GM12864 (cell line): ENCODE data around the gene WIPI1.
"Not testable (repeated sequence)": the region's sequence is repeated elsewhere in the genome, so short reads cannot be mapped to it uniquely, and the experiment has no call there.

Experiments
- DNase-seq: peaks from one replicate; pipeline ENCODE4 v3.0.0-alpha.2; 2011; ENCODE audit warnings: low read depth
- H3K4me3 ChIP-seq: 2 replicates; pipeline ENCODE4 v1.5.1; 2011; ENCODE audit warnings: mild to moderate bottlenecking, low read depth, low read length, control low read depth
- CTCF ChIP-seq: IDR thresholded peaks from 2 replicates; pipeline ENCODE4 v1.5.1; 2011; ENCODE audit warnings: low read depth, mild to moderate bottlenecking, moderate library complexity, low read length, control low read depth, inconsistent platforms; ENCODE audit errors: missing control alignments

WIPI1 gene

GRCh38 chr17:68381076-68381900, 76.0 kb downstream of the WIPI1 start:
- DNase-seq, result no peak
- no peak for TF ChIP-seq CTCF

GRCh38 chr17:68379692-68380677, 77.3 kb downstream of the WIPI1 start:
- TF ChIP-seq CTCF, result no peak

More at GRCh38 chr17:68381076-68381900, 76.0 kb downstream of the WIPI1 start:
- H3K4me3 ChIP-seq, result no peak overlapping the region

GRCh38 chr17:68379177-68379510, 78.2 kb downstream of the WIPI1 start:
- DNase-seq, result no peak
- no peak overlapping the region for H3K4me3 ChIP-seq
- no peak for TF ChIP-seq CTCF

More at GRCh38 chr17:68379692-68380677, 77.3 kb downstream of the WIPI1 start:
- DNase-seq, result no peak
- no peak overlapping the region for H3K4me3 ChIP-seq

GRCh38 chr17:68378268-68379176, 78.8 kb downstream of the WIPI1 start:
- H3K4me3 ChIP-seq, result no peak overlapping the region
- no peak for TF ChIP-seq CTCF
- DNase-seq, result no peak

- no peak overlapping the region for H3K4me3 ChIP-seq
Observed at GRCh38 chr17:68377771-68378267, 79.5 kb downstream of the WIPI1 start.

GRCh38 chr17:68376178-68376577, 81.1 kb downstream of the WIPI1 start:
- not testable (repeated sequence) for H3K4me3 ChIP-seq, DNase-seq

More at GRCh38 chr17:68377771-68378267, 79.5 kb downstream of the WIPI1 start:
- DNase-seq, result no peak
- TF ChIP-seq CTCF, result no peak
